GM10266 (cell line): Measurements from ENCODE around the gene CSRP1.

Experiments
- DNase-seq: peaks from one replicate; pipeline ENCODE4 v3.0.0; 2012; ENCODE audit errors: extremely low spot score
- CTCF ChIP-seq: IDR thresholded peaks from 2 replicates; pipeline ENCODE4 v1.5.1; 2012; ENCODE audit warnings: mild to moderate bottlenecking, low read depth; ENCODE audit not compliant: control insufficient read depth, insufficient read depth; ENCODE audit errors: missing control alignments

CSRP1 gene

GRCh38 chr1:201540846-201541735, 34.2 kb upstream of the CSRP1 start:
- peak; percentile 18 for DNase-seq
- TF ChIP-seq CTCF, result no peak

DNA sequence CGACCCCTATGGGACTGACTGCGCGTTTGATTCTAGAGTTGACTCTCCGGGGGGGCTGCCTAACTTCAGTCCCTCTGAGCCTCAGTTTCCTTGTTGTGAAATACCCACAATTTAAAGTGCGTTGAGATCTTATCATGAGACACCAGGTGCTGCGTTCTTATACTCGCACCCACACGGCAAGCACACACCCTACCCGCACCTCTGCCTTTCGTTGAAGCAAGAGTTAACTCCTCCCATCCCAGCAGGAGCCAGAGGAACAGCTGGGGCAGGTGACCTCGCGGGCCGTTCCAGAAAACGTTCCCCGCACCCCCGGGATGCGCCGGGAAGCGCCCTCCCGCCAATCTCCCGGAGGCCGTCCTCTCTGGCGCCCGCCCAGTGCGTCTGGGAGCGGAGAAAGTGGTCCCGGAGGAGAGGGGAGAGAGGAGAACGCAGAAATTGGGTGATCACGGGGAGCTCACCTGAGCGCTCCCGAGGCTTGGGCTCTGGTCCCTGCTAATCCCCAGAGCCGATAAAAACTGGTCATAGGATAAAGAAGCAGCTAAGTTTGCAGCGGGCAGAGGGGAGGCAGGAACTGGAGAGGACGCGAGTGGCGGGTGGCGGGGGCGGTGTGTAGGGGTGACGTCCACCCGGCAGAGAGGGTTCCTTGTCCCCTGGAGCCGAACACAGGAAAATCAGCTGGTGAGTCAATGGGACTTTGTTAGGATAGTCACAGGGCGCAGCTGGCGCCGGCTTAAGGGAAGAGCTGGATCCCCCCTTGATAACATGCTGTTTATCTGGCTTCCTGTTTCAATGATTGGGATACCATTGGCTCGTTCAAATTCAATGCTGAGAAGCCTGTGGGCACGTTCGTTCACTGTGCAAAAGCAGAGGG, 32.9 kb upstream of the CSRP1 start:
- DNase-seq, result no peak
- TF ChIP-seq CTCF, result no peak

DNA sequence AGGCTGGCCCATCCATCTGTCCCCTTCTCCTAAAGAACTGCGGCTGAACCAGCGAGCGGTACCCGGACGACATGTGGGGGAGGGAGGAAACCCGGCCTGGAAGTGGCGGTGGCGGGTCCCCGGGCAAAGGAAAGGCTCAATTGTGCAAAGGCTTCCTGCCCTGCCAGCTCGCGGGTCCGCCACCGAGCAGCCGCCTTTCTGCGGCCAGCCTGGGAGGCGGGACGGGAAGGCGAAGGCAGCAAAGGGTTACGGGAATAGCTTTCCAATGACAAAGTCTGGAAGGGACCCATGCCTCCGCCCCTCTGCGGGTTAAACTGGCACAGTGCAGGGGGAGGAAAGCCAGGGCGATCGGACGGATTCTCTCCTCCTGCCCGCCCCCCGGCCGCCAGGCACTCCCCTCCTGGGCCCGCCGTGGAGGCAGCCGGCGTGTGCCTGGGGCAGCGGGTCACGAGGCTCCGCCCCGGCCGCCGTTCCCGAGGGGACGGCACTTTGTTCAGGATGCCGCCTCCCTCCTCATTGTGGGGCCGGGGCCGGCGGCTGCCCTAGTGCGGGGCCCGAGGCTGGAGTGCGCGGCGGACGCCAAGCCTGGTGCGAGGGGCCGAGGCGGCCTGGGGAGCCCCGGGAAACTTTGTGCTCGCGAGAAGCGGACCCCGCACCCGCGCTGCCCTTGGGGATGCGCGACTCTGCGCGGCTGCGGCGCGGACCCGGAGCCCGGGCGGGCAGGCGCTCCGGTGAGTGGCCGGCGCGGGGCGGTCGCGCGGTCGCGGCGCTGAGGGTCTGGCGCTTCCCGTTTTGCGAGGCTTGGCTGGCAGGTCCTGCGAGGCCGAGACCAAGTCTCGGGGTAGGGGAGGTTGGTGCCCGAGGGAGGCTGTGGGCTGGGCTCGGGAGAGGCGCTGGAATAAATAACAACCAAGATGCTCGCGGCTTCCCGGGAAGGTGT, 32.0 kb upstream of the CSRP1 start, which contains the start of gene NAV1:
Gene NAV1, plus strand, starts transcription at position 516 of the 940 bp plus-strand sequence. CDS start 83,758 bp downstream, outside the sequence.
- peak; percentile 28 for DNase-seq
- TF ChIP-seq CTCF, result no peak

GRCh38 chr1:201537891-201538611, 31.1 kb upstream of the CSRP1 start:
- DNase-seq, result peak; percentile 4
- no peak for TF ChIP-seq CTCF

DNA sequence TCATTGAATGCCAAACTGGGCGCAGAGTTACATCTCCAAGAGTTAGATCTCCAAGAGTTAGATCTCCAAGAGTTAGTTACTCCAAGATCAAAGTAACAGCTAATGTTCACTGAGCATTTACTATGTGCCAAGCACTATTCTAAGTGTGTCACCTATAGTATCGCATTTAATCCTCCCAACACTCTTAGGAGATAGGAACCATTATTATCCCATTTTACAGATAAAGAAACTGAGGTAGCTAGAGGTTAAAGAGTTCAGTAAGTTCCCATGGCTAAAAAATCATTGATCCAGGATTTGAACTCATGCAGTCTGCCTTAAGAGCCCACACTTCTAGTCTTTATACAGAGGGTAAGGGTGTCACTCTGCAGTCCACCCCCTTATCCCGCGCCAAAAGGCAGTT, 30.5 kb upstream of the CSRP1 start:
- no peak for DNase-seq
- no peak for TF ChIP-seq CTCF

DNA sequence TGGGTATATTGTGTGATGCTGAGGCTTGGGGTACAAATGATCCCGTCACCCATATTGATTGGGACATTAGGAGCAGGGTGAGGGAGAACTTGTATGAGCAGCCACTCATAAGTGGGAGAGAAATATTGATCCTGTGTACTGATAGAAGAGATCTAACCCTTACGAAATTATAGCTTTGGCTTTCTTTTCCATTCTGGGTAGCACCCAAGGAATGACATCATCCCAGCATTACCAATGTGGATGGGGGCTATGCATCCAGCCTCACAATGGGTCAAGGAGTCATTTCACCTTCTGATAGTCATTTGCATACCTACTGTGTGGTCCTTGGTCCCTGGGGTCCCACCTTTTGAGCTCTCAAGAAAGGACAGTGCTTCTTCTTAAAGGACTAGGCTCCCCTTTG, 30.1 kb upstream of the CSRP1 start:
- no peak for TF ChIP-seq CTCF
- DNase-seq, result no peak
